SIG-M5 (cell line): Measurements from ENCODE around the gene WHRN.

ENCODE experiments used
- DNase-seq: peaks from one replicate; lab custom pipeline; 2025; lab: John Stamatoyannopoulos, UW

The WHRN gene

DNA sequence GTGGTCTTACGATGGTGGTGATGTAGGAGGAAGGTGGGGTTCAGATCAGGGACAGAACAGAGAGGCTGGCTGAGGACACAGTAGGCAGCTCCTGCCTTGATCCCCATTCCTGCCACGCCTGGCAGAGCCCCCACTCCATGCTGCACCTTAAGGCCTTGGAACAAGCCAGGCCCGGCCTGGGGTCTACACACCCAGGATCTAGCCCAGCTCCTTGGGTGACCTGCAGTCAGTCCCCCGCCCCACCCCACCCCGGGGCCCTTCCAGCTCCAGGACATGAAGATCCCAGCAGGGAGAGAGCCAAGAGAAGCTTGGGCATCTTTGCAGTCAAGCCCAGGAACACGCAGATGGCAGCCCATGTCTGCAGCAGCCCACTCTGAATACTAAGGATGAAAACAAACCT lies 34.7 kb downstream of the WHRN start:
- no peak for DNase-seq

GRCh38 chr9:114470121-114470520 lies 35.2 kb downstream of the WHRN start:
- DNase-seq = no peak

GRCh38 chr9:114469091-114469853 lies 36.0 kb downstream of the WHRN start:
- no peak for DNase-seq

GRCh38 chr9:114467910-114468309 lies 37.4 kb downstream of the WHRN start:
- DNase-seq = no peak

- DNase-seq = no peak
Observed at GRCh38 chr9:114467226-114467750, 38.0 kb downstream of the WHRN start.

DNA sequence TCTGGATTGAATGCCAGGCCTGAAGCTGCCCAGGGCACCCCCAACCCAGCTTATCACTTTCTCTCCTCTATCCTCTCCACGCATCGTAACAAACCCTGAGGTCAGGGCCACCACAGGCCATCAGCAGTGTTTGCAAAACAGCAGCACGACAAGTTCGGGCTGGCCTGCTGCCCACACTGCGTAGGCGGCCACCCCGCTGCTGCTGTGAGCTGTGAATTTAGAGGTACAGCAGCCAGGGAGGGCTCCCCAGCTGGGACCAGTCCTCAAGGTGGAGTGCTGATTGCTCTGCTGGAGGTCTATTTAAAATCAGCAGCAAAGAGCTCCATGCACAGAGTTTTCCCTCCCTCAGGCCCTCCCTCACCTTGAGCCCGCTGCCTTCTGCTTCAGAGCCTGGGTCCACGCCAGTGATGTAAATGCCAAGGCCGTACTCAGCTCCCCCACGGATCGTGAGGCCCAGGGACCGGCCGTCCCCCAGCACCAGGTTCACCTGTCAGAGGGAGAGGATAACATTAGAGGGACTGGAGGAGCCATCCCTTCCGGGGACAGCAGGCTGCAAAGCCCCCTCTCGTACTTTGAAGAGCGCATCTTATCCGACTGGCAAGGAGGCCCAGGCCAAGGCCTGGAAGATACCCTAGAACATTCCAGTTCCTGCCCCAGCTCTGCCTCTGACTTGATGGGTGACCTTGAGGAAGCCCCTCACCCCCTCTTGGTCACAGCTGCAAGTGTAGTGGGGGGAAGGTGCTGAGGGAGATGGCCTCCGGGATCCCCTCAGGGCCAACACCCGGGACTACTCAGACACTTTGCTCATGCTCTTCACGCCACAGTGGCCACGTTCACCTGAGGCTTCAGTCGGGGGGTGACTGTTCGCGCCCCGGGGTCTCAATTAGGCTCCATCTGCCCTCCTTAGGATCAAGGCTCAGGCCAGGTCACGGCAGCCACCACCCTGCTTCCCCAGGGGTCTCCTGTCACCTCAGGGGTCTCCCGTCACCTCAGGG lies 39.1 kb downstream of the WHRN start:
- DNase-seq = no peak

DNA sequence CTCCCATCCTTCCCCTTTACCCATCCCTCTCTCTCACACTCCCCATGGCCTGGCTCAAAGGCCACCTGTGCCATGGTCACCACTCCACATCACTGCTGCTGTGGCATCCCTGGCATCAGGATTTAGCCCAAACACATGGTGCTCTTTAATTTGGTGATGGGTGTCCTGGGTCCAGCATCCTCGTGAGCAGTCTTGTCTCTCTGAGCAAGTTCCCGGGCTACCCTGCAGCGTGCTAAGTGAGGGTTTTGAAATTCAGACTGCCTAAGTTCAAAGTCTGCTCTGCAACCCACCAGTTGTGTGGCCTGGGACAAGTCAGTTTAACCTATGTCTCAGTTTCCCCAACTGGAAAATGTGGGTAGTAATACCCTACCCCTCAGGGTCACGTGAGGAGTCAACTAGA lies 39.9 kb downstream of the WHRN start:
- DNase-seq = no peak

DNA sequence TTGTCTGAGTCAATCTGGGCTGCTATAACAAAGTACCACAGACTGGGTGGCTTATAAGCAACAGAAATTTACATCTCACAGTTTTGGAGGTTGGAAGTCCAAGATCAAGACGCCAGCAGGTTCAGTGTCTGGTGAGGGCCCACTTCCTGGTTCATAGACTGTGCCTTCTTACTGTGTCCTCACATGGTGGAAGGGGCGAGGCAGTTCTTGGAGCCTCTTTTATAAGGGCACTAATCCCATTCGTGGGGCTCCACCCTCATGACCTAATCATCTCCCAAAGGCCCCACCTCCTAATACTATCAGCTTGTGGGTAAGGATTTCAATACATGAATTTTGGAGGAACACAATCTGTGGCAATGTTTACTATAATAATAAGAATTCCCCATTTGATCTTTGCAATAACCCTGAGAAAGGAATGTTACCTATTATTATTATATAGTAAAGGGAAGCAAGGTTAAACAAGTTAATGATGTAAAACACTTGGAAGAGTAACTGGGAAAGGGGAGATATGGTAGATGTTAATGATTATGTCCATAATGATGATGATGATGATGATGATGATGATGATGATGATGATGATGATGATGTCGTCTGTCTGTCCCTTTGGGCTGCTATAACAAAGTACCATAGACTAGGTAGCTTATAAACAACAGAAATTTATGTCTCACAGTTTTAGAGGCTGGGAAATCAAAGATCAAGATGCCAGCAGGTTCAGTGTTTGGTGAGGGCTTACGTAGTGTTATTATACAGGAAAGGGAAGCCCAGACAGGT lies 40.8 kb downstream of the WHRN start:
- no peak for DNase-seq

- DNase-seq = no peak
Observed at GRCh38 chr9:114462791-114463190, 42.5 kb downstream of the WHRN start.

GRCh38 chr9:114461468-114461867 lies 43.8 kb downstream of the WHRN start:
- no peak for DNase-seq

DNA sequence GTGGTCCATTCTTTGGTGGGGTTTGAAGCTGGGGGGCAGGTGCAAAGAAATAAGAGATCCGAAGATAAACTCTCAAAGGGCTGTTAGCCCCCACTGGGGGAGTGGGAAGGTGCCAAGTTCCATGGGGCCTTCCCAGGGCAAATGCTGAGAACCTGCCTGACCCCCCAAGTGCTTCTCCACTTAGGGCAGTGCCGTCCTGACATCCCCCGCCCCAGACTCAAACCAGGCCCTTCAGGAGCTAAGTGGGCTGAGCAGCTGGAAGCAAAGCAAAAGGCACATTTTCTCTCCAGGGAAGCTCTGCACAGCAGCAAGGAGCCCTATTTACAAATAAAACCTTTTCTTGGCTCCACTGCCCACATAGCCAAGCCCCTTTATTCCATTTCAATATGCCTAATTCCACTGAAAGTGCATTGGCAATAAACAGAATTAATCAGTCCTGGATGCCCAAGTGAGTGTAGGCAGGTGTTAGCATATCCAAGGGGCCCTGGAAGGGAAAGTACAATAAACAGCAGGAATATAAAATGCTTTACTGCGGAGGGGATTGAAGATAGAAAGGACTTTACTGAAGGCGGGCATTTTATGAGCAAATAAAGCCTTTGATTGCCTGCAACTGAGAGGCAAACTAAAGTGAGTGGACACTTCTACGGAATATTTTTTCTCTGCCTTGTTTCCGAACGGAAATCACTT lies 44.6 kb downstream of the WHRN start:
- no peak for DNase-seq

DNA sequence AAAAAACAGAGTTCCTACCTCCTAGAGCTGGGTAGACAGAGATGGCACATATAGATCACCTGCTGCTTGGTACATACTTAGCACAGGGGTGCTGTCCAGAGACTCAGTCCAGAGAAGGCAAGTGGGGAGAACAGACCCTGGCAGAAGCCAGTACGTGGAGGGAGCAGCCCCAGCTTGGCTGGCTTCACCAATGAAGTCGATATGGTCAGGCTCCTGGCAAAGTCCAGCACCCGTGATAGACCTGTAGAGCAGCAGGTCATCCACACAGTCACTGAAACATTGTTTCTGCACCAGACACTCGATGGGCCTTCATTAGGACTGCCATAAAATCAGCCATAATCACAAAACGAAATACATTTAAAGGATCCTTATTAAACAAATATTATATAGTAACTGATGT lies 45.8 kb downstream of the WHRN start:
- no peak for DNase-seq

DNA sequence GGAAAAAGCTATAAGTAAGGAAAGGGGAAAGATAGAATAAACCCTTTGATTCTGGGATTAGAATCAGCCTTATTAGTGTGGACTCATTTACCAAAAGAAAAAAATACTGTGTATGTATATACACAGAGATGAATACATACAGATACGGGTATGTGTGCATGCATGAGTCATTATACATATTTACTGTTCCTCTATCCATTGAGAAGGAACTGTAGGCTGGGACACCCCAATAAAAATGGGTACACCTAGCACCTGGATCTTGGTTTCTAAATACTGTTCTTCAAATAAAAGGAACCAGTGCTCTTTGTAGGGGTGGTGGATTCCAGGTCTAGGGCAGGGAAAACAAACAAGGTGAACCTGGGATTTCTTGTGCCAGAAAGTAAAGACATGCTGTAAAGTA lies 48.3 kb downstream of the WHRN start:
- DNase-seq = no peak

DNA sequence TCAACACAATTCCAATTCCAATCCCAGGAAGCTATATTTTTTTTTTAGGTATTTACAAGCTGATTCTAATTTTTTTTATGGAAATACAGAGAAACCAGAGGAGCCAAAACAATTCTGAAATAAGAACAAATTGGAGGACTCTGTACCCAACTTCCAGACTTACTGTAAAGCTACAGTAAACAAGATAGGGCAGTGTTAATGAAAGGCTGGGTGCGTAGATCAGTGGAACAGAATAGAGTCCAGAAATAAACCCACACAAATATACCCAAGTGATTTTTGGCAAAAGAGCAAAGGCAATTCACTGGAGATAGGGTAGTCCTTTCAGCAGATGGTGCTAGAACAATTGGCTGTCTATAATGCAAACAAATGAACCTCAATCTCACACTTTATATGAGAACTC lies 50.6 kb downstream of the WHRN start:
- no peak for DNase-seq

- DNase-seq = no peak
Observed at GRCh38 chr9:114452219-114453165, 52.8 kb downstream of the WHRN start.

DNA sequence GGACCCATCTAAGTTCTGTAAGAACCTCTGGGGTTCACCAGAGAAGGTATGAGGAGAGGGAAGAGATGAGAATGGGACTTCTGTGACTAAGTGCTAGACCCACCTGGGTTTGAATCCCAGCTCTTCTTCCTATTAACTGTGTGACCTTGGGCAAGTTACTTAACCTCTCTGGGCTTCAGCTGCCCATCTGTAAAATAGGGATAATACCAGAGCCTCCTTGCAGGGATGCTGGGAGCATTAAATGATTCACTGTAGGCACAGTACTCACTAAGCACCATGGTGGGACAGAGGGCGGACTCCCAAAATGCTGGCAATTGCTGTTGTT lies 53.6 kb downstream of the WHRN start:
- no peak for DNase-seq

DNA sequence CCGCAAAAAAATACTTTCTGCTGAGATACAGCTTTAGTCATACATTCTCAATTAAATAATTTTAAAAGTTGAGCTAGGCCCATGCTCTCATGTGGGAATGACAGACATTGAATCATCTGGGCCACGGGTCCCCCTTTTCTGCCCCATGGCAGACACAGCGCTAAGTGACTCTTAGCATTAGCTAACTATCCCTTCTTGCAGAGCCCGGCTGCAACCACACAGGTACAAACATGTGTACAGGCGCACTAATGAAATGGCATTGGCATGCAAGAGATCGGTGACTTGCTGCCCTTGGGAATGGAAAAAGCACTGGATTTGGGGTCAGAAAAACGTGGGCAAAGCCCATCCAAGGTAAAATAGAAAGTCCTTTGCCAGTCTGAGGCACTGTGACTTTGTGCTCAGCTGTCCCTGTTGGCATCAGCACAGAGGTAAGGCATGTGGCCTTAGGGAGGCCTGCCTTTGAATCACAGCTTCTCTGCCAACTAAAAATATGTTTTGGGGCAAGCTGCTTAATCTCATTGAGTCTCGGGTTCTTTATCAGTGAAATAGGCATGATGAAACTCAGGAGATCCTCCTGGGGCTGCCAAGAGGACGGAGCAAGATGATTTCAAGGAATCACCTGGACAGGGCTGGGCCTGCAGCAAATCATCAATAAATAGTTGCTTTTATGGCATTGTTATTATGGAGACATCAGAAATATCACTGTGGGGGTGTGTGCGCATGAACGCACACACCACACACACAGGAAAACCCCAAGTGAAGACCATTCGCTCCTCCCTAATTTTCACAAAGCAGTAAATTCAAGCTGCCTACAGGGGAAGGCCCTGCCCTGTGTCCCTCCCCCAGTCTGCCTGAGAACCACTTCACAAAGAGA lies 54.2 kb downstream of the WHRN start:
- DNase-seq = no peak

DNA sequence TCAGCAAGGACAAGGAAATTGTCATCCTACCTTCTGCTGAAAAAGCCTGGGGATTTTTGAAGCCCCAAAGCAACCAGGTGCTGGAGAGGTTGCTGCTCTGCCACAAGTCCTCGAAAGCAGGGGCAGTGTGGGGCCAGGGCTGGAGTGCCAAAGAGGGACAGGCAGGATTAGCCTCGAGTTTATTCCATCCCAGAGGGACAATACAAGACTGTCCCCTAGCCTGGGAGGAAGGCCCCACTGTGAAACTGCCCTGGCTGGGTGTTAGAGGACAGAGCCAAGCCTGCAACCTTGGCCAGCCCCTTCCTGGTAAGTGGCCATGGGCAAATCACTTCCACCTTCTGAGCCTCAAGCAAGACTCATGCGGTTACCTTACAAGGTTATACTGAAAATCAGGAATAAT lies 55.1 kb downstream of the WHRN start:
- DNase-seq = no peak

DNA sequence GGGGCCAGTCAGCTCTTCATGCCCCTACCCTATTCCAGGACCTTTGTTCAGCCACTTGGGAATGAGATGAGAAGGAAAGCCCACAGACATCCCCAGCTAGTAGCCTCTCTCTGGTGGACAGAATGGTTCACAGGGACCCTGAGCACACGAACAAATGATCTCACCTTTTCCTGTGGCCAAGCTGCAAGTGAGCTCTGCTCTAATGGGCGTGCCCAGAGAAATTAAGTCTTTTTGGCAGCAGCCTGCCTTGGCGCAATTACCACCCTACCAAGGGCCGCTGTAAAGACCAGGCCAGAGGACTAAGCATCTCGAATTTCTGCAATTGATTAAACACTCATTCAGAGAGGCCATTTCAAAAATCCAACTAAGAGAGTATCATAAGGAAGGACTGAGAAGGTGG lies 56.0 kb downstream of the WHRN start:
- DNase-seq = no peak

DNA sequence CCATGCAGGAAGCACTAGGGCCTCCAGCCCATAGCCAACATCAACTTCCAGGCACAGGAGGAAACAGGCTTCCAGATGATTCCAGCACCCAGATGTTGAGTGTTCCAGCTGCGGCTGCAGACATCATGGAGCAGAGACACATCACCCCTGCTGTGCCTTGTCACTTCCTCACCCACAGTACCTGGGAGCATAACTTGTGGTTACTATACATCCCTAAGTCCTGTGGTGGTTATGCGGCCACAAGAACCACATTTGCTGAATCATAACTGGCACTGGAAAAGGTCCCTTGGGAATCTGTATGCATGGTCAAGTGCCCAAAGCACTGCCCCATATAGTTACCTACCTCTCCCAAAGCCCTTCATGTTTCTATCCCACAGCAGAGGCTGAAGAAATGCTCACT lies 56.6 kb downstream of the WHRN start:
- DNase-seq = no peak
